Common myeloid progenitor, CD34-positive (primary cell): Measurements from ENCODE around the gene JMJD1C.
A peak's percentile ranks its signal among the peaks of the same experiment; 100 is the strongest.

Source experiments
- CTCF ChIA-PET: fragments of 350-600 bp; sonication (Branson Sonifier 250); formaldehyde crosslinking; loops from one replicate; lab custom pipeline; 2021; ENCODE audit warnings: antibody characterized with exemption; lab: Charles Lee
- POLR2A ChIA-PET: fragments of 350-600 bp; sonication (Branson Sonifier 250); formaldehyde crosslinking; loops from one replicate; lab custom pipeline; 2021; ENCODE audit warnings: antibody characterized with exemption; lab: Charles Lee
- DNase-seq, 3 donors: peaks; one replicate each; pipeline versions ENCODE4 v3.0.0 to v3.0.0-alpha.2; 2013
- H3K27ac ChIP-seq, 2 experiments: 1 replicate in 1 of 2; 2 replicates in 1 of 2; pipeline ENCODE4 v1.7.0; 2013; ENCODE audit warnings: inconsistent platforms in 2 of 2, low read length in 2 of 2, mild to moderate bottlenecking in 2 of 2, low read depth in 1 of 2, moderate library complexity in 1 of 2; ENCODE audit not compliant: severe bottlenecking in 2 of 2, insufficient read depth in 1 of 2, poor library complexity in 1 of 2
- H3K27me3 ChIP-seq, 5 experiments: replicated peaks in 2 of 5; 1 replicate in 3 of 5; 2 replicates in 2 of 5; pipeline versions ENCODE4 v1.6.1 to v1.7.0; 2013; ENCODE audit warnings: low read length in 4 of 5, mild to moderate bottlenecking in 2 of 5, moderate library complexity in 2 of 5, inconsistent platforms in 1 of 5; ENCODE audit not compliant: insufficient read depth in 5 of 5, control insufficient read depth in 4 of 5
- H3K36me3 ChIP-seq, 4 experiments: 1 replicate in 2 of 4; 2 replicates in 2 of 4; pipeline versions ENCODE4 v1.6.1 to v1.7.0; 2013; ENCODE audit warnings: low read length in 3 of 4, control low read depth in 1 of 4, mild to moderate bottlenecking in 1 of 4; ENCODE audit not compliant: control insufficient read depth in 4 of 4, insufficient read depth in 4 of 4
- H3K4me1 ChIP-seq, 4 experiments: 1 replicate in 3 of 4; 2 replicates in 1 of 4; pipeline versions ENCODE4 v1.6.1 to v1.7.1; 2013; ENCODE audit warnings: low read length in 3 of 4, mild to moderate bottlenecking in 3 of 4, control low read depth in 1 of 4, inconsistent platforms in 1 of 4, moderate library complexity in 1 of 4; ENCODE audit not compliant: control insufficient read depth in 4 of 4, insufficient read depth in 4 of 4; ENCODE audit errors: control extremely low read depth in 1 of 4
- H3K4me3 ChIP-seq, 7 experiments: 1 replicate in 4 of 7; 2 replicates in 3 of 7; pipeline versions ENCODE4 v1.5.1 to v1.7.0; 2013; ENCODE audit warnings: mild to moderate bottlenecking in 7 of 7, low read length in 6 of 7, moderate library complexity in 6 of 7, inconsistent platforms in 2 of 7, low read depth in 2 of 7, control low read depth in 1 of 7; ENCODE audit not compliant: insufficient read depth in 4 of 7, control insufficient read depth in 1 of 7; ENCODE audit errors: extremely low read depth in 1 of 7
- H3K9me3 ChIP-seq, 5 experiments: 1 replicate in 4 of 5; 2 replicates in 1 of 5; pipeline versions ENCODE4 v1.6.1 to v1.7.1; 2013; ENCODE audit warnings: low read length in 4 of 5, mild to moderate bottlenecking in 2 of 5, inconsistent platforms in 1 of 5, low read depth in 1 of 5, moderate library complexity in 1 of 5; ENCODE audit not compliant: control insufficient read depth in 4 of 5, insufficient read depth in 2 of 5; ENCODE audit errors: control extremely low read depth in 1 of 5
- WGBS: methylation state at CpG from one replicate; pipeline ENCODE4 v1.1.5; 2013; ENCODE audit not compliant: insufficient coverage; 5-methylcytosine and 5-hydroxymethylcytosine counted together

The JMJD1C gene

DNA sequence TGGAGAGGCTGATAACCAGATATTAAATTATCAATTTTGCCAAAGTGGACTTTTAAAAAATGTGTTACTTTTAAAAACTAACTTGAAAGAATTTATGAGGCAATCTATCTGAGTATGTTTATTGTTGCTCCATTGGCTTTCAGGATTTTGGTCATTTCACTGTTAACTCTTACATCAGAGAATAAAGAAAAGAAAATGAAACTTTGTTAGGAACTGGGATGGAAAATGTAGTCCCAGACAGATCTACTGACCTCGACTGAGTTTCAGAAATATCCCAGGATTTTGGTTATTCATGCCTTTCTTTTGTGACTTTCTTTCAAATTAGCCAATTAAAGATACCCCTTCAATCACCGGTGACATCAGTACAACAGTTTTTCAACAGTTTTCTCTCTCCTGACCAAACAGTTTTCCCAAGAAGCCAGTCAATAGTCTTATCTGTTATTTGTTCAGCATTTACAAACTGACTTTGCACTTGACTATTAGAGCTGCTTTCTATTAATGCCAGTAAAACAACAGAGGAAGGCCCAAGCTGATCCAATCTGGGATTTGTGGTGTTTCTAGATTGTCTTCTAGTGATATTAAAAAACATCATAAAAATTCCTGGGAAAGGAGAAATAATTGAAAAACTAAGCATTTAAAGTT, 296.8 kb downstream of the JMJD1C start:
- ChIA-PET CTCF (interaction anchor here (1.0 to 15.9 kb wide), 5 partner anchors 12 to 549 kb away, joined by 3 to 232 read pairs (median 29); no protein-coding TSS in a partner anchor), POLR2A (no interaction called here)
- H3K4me3 ChIP-seq = no peak overlapping the region
- 100% methylated on average over 2 of the region's 2 CpGs for WGBS
- peaks cover 25 to 57% (median 41%) of the 10 kb centered on the region in 4 experiments for H3K36me3 ChIP-seq
- no peak for DNase-seq
- peaks cover 0 to 3% (median 0%) of the 10 kb centered on the region in 4 experiments for H3K4me1 ChIP-seq
- H3K9me3 ChIP-seq = no peaks in the 10 kb centered on the region
- no peaks in the 10 kb centered on the region for H3K27me3 ChIP-seq
- H3K27ac ChIP-seq = no peak overlapping the region

DNA sequence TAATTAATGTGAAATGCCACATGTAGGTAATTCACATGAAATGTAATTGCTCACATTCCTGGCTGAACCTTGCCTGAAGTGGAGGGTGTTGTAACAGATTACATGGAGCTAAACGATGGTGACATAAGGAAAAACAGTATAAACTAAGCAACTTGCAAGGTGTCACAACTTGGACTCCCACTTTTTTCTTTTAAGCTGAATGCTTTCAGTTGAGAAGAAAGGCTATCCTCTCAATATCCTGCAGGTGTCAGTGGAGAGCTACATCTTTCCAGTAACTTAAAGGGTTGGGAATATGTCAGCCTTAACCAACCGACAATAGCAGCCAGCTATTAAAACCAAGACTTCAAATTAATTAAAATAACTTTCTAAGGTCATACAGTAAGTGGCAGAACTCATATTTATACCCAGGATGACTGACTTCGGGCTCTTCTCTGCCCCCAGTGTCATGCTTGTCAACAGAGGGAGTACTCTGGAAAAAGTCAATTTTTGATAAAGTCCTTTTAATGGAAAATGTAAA, 299.0 kb downstream of the JMJD1C start:
- ChIA-PET POLR2A (interaction anchor here (0.6 to 1.0 kb wide), 3 partner anchors 9 to 553 kb away, joined by 3 read pairs; no protein-coding TSS in a partner anchor), CTCF (interaction anchor here (0.7 to 15.9 kb wide), 28 partner anchors 8 to 600 kb away, joined by 3 to 232 read pairs (median 4); no protein-coding TSS in a partner anchor)
- no peak overlapping the region for H3K4me3 ChIP-seq
- peak; percentile 76 to 90 (median 86) for DNase-seq
- H3K4me1 ChIP-seq = no peaks in the 10 kb centered on the region
- no peaks in the 10 kb centered on the region for H3K9me3 ChIP-seq
- no peak overlapping the region for H3K27ac ChIP-seq
- peaks cover 21 to 44% (median 35%) of the 10 kb centered on the region in 4 experiments for H3K36me3 ChIP-seq
- 57% methylated on average over 1 of the region's 3 CpGs for WGBS
- H3K27me3 ChIP-seq = no peaks in the 10 kb centered on the region

DNA sequence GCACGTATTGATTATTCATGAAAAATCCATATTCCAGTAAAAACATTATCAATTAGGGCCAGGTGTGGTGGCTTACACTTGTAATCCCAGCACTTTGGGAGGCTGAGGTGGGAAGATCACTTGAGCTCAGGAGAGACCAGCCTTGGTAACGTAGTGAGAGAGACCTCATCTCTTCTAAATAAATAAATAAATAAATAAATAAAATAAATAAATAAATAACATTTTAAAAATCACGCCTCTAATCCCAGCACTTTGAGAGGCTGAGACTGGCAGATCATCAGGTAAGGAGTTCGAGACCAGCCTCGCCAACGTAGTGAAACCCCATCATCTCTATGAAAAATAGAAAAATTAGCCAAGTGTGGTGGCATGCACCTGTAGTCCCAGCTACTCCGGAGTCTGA, 300.5 kb downstream of the JMJD1C start:
- DNase-seq = no peak
- Histone ChIP-seq H3K9me3 (no peaks in the 10 kb centered on the region), H3K4me3 (no peak overlapping the region), H3K4me1 (no peaks in the 10 kb centered on the region), H3K27ac (no peak overlapping the region), H3K36me3 (peaks cover 16 to 31% (median 25%) of the 10 kb centered on the region in 4 experiments), H3K27me3 (no peaks in the 10 kb centered on the region)
- POLR2A ChIA-PET = interaction anchor here (1.1 kb wide), 1 partner anchor 464 kb away, joined by 4 read pairs; no protein-coding TSS in a partner anchor
- CTCF ChIA-PET = interaction anchor here (0.8 to 15.9 kb wide), 5 partner anchors 9 to 552 kb away, joined by 3 to 232 read pairs (median 6); no protein-coding TSS in a partner anchor
- WGBS = 100% methylated on average over 1 of the region's 7 CpGs

- H3K4me3 ChIP-seq = no peak overlapping the region
- no peak for DNase-seq
- H3K27ac ChIP-seq = no peak overlapping the region
- no peaks in the 10 kb centered on the region for H3K9me3 ChIP-seq
- H3K36me3 ChIP-seq = peaks cover 7 to 21% (median 18%) of the 10 kb centered on the region in 4 experiments
- no peaks in the 10 kb centered on the region for H3K4me1 ChIP-seq
- POLR2A ChIA-PET = no interaction called here
- CTCF ChIA-PET = interaction anchor here (1.0 to 15.9 kb wide), 4 partner anchors 8 to 553 kb away, joined by 3 to 232 read pairs (median 6); no protein-coding TSS in a partner anchor
- no peaks in the 10 kb centered on the region for H3K27me3 ChIP-seq
- WGBS = 100% methylated on average over 1 of the region's 2 CpGs
Measured at GRCh38 chr10:63164166-63164623, 301.6 kb downstream of the JMJD1C start.

DNA sequence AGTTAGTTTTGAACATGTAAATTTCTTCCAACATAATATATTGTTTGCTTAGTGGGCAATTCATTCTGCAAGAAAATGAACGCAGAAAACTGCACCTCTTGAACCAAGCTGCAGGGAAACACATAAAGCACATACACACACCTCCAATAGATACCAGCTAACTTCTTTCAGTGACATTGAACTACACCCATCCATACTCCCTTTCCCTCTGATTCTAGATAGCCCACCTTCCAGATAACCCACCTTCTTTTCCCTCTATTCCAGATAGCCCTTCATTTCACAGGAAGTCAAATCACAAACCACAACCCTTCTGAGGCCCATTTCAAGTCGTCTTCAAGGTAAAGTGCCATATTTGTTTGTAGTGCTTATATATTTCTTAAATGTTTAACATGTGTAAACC, 304.2 kb downstream of the JMJD1C start:
- Histone ChIP-seq H3K36me3 (peaks cover 3 to 14% (median 8%) of the 10 kb centered on the region in 4 experiments), H3K27ac (no peak overlapping the region), H3K27me3 (no peaks in the 10 kb centered on the region), H3K4me1 (no peaks in the 10 kb centered on the region), H3K9me3 (no peaks in the 10 kb centered on the region), H3K4me3 (no peak overlapping the region)
- WGBS = 100% methylated on average over 1 of the region's 2 CpGs
- no peak for DNase-seq
- CTCF ChIA-PET = interaction anchor here (0.8 to 15.9 kb wide), 7 partner anchors 15 to 724 kb away, joined by 3 to 232 read pairs (median 4); no protein-coding TSS in a partner anchor
- POLR2A ChIA-PET = no interaction called here

DNA sequence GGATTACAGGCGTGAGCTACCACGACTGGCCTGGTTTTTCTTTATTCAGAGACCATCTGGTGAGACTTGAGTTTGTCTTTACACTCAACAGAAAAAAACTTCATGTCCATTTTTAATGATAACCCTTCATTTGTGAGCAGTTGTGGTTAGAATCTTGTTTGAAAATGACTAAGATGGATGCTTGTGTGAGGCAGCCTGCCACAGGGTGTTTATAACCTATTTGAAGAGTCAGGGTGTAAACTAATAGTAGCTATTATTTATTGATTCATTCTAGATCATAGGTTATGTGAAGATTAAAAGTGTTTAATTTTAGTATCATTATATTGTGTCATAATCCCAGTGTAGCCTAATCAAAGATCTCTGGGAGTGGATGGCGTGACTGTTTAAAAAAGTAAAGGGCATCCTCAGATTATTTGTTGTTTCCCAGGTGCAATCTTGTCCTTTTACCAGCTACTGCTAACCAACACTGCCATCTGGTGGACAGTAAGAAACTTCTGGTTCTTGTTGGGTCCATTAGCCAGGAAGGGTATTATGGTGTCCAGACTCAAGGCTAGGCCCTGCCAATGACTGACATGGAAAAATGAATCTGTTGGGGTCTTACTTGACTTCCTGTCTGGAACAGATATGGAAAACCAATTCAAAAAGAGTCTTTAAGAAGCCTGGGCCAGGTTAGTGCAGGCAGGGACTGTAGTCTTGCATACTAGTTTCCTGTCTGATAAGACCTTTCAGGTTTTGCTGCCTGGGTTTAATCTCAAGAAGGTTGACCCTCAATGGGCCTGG, 307.7 kb downstream of the JMJD1C start:
- no peaks in the 10 kb centered on the region for H3K9me3 ChIP-seq
- DNase-seq = peak; percentile 85 to 90 (median 89)
- POLR2A ChIA-PET = interaction anchor here (0.6 to 0.7 kb wide), 2 partner anchors 9 to 1528 kb away, joined by 3 read pairs; no protein-coding TSS in a partner anchor
- no peaks in the 10 kb centered on the region for H3K4me1 ChIP-seq
- CTCF ChIA-PET = interaction anchor here (0.6 to 15.9 kb wide), 28 partner anchors 10 to 916 kb away, joined by 3 to 232 read pairs (median 4); no protein-coding TSS in a partner anchor
- no peaks in the 10 kb centered on the region for H3K27me3 ChIP-seq
- peaks cover 0 to 16% (median 4%) of the 10 kb centered on the region in 4 experiments for H3K36me3 ChIP-seq
- no peak overlapping the region for H3K27ac ChIP-seq
- no peak overlapping the region for H3K4me3 ChIP-seq
- 75% methylated on average over 2 of the region's 3 CpGs for WGBS
